NCI-H2171 (cell line): ENCODE measurements around the gene REEP3.
"Not testable (repeated sequence)": the region's sequence is repeated elsewhere in the genome, so short reads cannot be mapped to it uniquely, and the experiment has no call there.

Experiments used
- DNase-seq: peaks from one replicate; lab custom pipeline; 2025; lab: John Stamatoyannopoulos, UW

REEP3 gene

GRCh38 chr10:63630085-63630930, 109.1 kb downstream of the REEP3 start:
- peak; percentile 61 for DNase-seq

GRCh38 chr10:63630931-63631680, 109.9 kb downstream of the REEP3 start:
- DNase-seq: no peak

- no peak for DNase-seq
These were observed 110.8 kb downstream of the REEP3 start for GRCh38 chr10:63631991-63632390.

GRCh38 chr10:63633677-63634487, 112.7 kb downstream of the REEP3 start:
- DNase-seq: no peak

GRCh38 chr10:63634488-63635065, 113.4 kb downstream of the REEP3 start:
- DNase-seq: no peak

GRCh38 chr10:63636812-63637211, 115.6 kb downstream of the REEP3 start:
- no peak for DNase-seq

- no peak for DNase-seq
These were observed 116.7 kb downstream of the REEP3 start for GRCh38 chr10:63637901-63638327.

- no peak for DNase-seq
These were observed 120.2 kb downstream of the REEP3 start for GRCh38 chr10:63641366-63641765.

- no peak for DNase-seq
These were observed 120.6 kb downstream of the REEP3 start for GRCh38 chr10:63641799-63642198.

GRCh38 chr10:63642808-63643207, 121.6 kb downstream of the REEP3 start:
- DNase-seq: no peak

GRCh38 chr10:63644418-63645142, 123.4 kb downstream of the REEP3 start:
- no peak for DNase-seq

GRCh38 chr10:63645195-63645594, 124.0 kb downstream of the REEP3 start:
- DNase-seq: no peak

- no peak for DNase-seq
These were observed 125.3 kb downstream of the REEP3 start for GRCh38 chr10:63646491-63646890.

- DNase-seq: peak; percentile 35
These were observed 130.7 kb downstream of the REEP3 start for GRCh38 chr10:63651864-63652263.

GRCh38 chr10:63653747-63654146, 132.5 kb downstream of the REEP3 start:
- DNase-seq: no peak

- DNase-seq: peak; percentile 11
These were observed 136.6 kb downstream of the REEP3 start for GRCh38 chr10:63657761-63658160.

GRCh38 chr10:63660941-63661340, 139.7 kb downstream of the REEP3 start:
- DNase-seq: not testable (repeated sequence)

- DNase-seq: no peak
These were observed 140.1 kb downstream of the REEP3 start for GRCh38 chr10:63661347-63661746.

GRCh38 chr10:63664341-63664885, 143.2 kb downstream of the REEP3 start:
- DNase-seq: no peak

GRCh38 chr10:63665006-63665580, 143.9 kb downstream of the REEP3 start:
- not testable (repeated sequence) for DNase-seq
